HG03575 (cell line): ENCODE results near the gene TGFB1I1.
"Not testable (repeated sequence)": the region's sequence is repeated elsewhere in the genome, so short reads cannot be mapped to it uniquely, and the experiment has no call there.

Source experiments
- ATAC-seq: cut with Tn5 transposase; IDR thresholded peaks from one replicate; pipeline ENCODE4 v1.9.1; 2021; ENCODE audit not compliant: unreplicated experiment, insufficient number of reproducible peaks, low FRiP score; ENCODE audit errors: extremely low read depth

The TGFB1I1 gene

DNA sequence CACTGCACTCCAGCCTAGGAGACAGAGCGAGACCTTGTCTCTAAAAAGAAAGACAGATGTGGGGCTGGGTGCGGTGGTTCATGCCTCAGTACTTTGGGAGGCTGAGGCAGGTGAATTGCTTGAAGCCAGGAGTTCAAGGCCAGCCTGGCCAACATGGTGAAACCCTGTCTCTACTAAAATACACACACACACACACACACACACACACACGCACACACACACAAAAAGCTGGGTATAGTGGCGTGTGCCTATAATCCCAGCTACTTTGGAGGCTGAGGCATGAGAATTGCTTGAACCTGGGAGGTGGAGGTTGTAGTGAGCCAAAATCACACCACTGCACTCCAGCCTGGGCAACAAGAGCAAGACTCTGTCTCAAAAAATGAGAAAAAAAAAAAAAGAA lies 12.1 kb downstream of the TGFB1I1 start:
- not testable (repeated sequence) for ATAC-seq

- ATAC-seq, result no peak
These were observed 12.7 kb downstream of the TGFB1I1 start for GRCh38 chr16:31484491-31485171.

- no peak for ATAC-seq
These were observed 13.6 kb downstream of the TGFB1I1 start for GRCh38 chr16:31485571-31485970.

DNA sequence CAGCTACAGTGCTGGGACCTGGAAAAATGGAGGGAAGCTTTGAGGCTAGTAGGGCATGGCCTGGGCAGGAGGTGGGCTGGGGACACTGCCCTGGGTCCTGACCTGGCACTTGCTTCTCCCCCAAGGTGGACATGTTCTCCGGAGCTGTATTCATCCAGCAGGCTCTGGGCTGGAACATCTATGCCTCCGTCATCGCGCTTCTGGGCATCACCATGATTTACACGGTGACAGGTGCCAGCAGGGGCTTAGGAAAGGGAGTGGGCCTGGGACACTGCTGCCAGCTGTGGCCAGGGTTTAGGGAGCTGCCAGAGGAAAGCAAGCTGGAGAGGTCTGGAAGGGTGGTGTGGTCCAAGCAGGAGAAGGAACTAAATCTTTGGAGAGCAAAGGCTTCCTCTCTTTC lies 14.1 kb downstream of the TGFB1I1 start:
- no peak for ATAC-seq

DNA sequence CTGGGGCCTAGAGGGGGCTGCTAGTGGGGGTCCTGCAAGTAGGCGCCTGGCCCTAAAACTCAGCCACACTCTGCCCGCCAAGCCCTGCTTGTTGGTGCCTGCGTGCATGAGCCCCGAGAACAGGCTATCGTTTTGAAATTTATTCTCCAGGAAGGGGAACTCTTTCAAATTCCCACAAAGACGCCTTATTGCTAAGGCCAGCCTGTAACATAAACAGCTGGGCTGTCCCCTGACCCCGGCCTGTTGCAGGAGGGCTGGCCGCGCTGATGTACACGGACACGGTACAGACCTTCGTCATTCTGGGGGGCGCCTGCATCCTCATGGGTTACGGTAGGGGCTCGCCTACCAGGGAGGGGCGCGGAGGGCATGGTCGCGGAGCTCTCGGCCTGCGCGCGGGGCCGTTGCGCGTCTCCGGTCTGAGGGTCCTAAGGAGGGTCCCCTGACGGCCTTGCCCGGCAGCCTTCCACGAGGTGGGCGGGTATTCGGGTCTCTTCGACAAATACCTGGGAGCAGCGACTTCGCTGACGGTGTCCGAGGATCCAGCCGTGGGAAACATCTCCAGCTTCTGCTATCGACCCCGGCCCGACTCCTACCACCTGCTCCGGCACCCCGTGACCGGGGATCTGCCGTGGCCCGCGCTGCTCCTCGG lies 15.2 kb downstream of the TGFB1I1 start:
- no peak for ATAC-seq

GRCh38 chr16:31487720-31488467 lies 15.9 kb downstream of the TGFB1I1 start:
- ATAC-seq, result no peak

GRCh38 chr16:31488468-31489297 lies 16.7 kb downstream of the TGFB1I1 start:
- ATAC-seq, result no peak

DNA sequence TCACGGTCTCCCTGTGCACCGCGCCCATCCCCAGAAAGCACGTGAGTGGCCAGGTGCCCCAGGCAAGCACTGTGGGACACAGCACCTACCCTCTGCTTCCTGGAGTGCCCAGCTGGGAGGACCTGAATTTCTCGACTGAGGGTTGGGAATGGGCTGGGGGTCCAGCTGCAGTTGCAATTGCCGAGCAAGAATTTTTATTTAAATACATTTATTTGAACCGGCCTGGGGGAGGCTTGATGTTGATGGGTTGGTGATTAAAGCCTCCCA lies 17.3 kb downstream of the TGFB1I1 start:
- no peak for ATAC-seq

GRCh38 chr16:31489616-31490584 lies 17.9 kb downstream of the TGFB1I1 start:
- ATAC-seq, result no peak

DNA sequence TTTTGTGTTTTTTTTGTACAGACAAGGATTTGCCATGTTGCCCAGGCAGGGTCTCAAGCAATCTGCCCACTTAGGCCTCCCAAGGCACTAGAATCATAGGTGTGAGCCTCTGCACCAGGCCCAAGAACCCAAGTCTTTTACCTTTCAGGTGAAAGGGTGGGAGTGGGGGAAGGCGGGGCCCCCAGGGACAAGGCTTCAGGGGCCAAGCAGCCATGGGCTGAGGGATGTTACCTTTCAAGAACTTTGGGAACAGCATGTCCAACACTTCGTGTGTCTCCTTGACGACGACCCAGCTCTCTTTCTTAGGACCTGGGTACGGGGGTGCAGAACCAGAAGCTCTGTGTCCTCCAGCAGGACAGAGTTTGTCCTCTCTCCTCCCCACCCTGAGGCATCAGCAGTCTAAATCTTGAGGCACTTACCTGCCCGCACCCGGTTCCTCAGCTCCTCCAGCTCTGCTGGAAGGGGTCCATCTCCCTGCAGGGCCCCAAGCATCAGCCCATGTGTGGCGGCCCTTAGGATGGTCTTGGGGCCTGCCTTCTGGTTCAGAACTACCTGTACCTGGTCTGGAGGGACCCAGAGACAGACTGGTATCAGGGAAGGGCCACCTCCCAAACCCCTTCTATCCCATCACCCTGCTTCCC lies 19.9 kb downstream of the TGFB1I1 start:
- ATAC-seq, result no peak

- no peak for ATAC-seq
These were observed 21.7 kb downstream of the TGFB1I1 start for GRCh38 chr16:31493506-31494125.

DNA sequence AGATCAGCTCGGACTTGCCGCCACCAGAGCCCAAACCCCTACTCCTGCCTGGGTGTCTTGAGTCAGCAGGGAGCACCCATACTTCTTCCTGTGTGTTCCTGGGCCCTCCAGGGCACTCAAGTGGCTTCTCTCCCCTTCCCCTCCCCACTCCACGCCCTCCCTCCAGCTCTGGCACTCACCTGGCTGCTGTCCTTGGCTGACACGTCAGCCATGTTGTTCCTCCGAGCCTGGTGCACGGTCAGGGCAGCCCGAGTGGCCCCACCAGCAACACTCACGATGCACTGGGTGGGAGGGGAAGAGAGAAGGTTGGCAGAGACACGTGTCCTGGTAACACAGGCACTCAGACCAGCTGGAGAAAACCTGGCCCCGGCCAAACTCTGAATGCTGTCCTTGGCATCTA lies 24.7 kb downstream of the TGFB1I1 start:
- ATAC-seq, result no peak

DNA sequence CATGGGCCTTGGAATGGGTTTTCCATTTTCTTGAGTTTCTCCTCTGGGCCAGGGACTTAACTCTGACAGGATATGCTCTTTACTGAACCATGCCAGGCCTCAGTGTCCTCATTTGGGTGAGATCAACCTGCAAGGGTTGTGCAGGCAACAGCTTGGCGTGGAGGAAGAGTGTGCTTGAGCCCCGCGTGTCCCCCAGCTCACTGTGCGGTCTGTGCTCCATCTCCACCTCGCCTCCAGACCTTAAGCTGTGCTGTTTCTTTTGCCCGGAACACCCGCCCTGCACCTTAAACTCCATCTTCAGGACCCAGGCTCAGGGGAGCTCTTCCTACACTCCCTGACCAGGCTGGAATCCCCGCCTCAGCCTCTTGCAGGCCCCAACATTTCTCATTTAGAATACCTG lies 26.5 kb downstream of the TGFB1I1 start:
- ATAC-seq, result no peak

DNA sequence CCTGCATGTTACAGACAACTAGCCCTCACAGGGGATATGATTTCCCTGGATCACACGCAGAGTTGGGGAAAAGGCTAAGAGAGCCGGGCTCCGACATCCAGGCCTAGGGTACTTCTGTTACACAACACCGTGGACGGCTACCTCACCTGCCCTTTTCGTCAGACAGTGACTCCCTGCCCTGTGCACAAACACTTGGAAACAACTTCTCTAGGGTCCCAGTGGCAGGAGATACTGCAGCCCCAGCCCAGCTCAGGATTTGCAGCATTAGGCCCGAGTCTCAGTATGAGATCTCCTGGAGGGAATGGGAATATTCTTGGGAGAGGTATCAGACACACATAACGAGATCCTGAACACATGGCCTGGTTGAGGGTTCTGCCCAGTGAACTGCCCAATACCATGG lies 28.0 kb downstream of the TGFB1I1 start:
- no peak for ATAC-seq

DNA sequence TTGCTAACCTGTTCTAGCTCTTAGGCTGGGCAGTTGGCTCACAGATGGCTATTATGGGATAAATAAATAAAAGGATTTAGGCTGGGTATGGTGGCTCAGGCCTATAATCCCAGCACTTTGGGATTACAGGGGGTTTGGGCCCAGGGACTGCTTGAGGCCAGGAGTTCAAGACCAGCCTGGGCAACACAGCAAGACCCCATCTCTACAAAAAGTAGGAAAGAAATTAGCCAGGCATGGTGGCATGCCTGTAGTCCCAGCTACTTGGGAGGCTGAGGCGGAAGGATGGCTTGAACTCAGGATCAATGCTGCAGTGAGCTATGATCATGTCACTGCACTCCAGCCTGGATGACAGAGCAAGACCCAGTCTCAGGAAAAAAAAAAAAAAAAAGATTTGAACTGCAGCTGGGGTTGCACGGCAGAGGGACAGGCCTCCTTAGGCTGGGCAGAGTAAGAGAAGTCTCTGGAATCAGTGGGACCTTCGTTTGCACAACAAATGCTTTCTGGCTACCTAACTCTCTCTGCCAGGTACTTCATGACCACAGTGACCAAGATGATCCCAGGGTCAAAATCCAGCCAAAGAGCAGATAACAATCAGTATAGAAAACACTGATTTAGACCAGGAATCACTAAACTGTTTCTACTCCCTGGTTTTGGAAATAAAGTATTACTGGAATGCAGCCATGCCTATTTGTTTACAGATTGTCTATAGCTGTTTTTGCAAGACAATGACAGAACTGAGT lies 29.4 kb downstream of the TGFB1I1 start:
- ATAC-seq, result no peak

GRCh38 chr16:31501966-31502348 lies 30.0 kb downstream of the TGFB1I1 start:
- no peak for ATAC-seq

- ATAC-seq, result no peak
These were observed 31.0 kb downstream of the TGFB1I1 start for GRCh38 chr16:31502981-31503380.
